ENCODE measurements around the gene RHCE.
"Not testable (repeated sequence)": the region's sequence is repeated elsewhere in the genome, so short reads cannot be mapped to it uniquely, and the experiment has no call there.

Gene RHCE

DNA sequence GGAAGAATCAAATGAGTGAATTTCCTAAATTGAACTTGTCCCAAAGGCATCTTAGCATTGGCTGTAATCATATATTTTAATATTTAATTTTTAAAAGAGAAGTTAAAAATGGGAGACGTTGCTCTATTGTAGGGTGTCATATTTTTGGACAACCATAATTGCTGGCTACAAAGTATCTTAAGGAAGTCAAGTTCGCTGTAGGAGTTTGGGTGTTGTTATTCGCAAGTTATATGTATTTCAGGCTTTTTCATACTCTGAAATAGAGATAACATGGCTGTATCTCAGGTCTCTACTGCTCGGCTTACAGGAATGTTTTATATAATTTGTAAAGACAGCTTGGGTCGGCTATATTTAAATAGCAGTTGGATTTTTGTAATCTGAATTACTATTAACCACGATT is 81.6 kb downstream of the RHCE start:
- no peak for DNase-seq

DNA sequence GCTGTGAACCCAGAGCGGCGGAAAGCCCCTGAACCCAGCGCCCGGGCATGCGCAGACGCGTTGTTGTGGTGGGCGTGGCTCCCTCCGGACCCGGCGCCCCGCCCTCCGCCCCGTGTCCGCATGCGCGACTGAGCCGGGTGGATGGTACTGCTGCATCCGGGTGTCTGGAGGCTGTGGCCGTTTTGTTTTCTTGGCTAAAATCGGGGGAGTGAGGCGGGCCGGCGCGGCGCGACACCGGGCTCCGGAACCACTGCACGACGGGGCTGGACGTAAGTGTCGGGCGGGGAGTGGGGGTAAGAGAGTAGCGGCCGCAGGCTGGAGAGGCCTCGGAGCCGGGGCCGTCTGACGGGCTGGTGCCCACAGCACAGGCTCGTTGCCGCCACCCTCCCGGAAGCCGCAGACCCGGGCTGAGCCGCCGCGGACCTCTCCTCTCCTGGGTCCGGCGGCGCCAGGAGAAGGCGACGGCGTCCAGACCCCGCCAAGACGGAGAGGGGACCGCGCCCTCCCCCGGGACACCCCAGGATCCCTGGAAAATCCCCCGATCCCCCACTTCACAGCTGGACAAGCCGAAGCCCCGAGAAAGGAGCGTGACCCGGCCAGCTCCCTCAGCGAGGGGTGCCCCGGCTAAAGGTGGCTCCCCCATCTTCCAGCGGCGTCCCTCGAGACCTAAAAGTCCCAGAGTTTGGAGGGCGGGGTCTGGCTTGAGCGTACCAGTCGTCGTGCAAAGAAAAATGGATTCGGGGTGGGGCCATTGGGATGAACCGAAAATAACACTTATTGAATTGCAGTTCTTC is 82.2 kb downstream of the RHCE start, which contains the start of gene TMEM50A:
Gene TMEM50A (plus strand): TSS at position 147 of the 794 bp plus-strand sequence. CDS start 2,153 bp downstream, outside the sequence.
- peak; percentile 95 for DNase-seq

DNA sequence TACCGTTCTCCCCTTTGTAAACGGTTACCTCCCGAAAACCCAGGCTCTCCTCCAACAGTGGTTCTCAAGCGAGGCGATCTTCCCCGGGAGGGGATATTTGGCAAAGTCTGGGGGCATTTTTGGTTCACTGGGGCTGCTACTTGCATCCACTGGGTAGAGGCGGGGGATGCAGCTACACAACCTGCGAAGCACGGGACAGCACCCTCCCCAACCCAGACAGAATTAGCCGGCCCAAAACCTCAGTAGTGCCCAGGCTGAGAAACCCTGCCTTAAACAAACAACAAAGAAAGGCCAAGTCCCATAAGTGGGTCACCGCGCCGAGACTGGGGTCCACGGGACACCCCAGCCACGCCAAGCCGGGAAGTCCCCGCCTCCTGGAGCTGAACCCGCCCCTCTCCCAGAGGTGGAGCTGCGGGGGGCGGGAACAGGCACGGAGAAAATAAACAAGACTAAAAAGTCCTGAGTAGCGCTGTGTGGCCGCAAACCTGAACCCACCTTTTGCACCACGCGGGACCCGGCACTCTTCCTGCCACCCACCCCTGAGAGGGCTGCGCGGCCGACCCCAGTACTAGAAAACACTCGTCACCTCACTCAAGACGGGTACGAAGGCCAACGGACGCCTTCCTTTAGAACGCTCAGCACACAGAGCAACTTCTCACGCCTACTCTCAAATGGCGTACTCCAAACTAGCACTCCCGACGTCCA is 83.0 kb downstream of the RHCE start:
- DNase-seq = peak; percentile 68

DNA sequence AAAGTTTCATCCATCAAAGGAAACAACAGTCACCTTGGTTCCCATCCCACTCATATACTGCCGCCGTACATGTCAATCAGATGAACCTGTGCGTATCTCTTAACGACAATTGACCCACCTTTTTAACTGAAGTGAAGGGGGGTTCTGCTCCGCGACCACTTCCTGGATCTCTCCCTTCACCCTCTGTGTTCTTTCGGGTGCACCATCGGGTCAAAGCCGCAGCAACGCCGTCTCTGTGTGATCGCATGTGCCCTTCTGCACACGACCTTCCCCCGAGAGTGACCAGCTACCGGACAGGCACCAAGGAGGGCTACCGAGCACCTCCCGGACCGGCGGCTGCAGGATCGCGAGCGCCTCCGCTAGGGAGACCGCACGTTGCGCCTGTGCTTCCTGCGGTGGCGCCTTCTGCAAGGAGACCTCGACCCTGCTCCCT is 83.7 kb downstream of the RHCE start:
- not testable (repeated sequence) for DNase-seq

DNA sequence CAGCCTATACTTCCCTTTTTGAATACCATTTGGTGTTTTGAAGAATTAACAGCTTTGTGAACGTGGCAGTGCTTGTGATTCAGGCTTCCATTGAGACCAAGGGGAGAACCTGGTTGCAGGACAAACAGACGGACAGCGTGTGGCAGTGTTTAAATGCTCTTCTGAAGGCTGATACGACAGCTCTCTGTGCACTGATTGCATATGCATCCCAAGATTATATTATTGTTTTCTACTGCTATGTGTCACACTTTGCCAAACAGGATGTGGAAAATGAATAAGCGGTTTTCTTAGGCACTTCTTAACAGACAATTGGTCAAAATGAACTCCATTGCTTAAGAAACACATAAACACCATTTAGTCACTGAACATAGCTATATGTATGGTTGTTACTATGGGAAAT is 90.7 kb downstream of the RHCE start:
- DNase-seq = not testable (repeated sequence)

DNA sequence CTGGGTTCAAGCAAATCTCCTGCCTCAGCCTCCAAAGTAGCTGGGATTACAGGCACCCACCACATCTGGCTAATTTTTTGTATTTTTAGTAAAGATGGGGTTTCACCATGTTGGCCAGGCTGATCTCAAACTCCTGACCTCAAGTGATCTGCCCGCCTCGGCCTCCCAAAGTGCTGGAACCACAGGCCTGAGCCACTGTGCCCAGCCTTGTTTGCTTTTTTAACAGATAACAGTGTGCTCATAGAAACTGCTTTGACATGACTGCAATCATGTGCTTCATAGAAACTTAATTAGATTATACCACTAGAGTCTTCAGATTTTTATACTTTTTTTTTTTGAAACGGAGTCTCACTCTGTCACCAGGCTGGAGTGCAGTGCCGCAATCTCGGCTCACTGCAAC is 91.3 kb downstream of the RHCE start:
- not testable (repeated sequence) for DNase-seq

DNA sequence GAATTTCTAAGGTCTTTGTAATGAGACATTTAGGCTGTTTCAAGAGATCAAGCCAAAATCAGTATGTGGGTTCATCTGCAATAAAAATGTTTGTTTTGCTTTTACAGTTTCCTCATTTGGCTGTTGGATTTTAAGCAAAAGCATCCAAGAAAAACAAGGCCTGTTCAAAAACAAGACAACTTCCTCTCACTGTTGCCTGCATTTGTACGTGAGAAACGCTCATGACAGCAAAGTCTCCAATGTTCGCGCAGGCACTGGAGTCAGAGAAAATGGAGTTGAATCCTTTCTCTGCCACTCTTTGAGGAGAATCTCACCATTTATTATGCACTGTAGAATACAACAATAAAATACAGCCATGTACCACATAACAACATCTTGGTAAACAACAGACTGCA is 91.8 kb downstream of the RHCE start:
- not testable (repeated sequence) for DNase-seq

DNA sequence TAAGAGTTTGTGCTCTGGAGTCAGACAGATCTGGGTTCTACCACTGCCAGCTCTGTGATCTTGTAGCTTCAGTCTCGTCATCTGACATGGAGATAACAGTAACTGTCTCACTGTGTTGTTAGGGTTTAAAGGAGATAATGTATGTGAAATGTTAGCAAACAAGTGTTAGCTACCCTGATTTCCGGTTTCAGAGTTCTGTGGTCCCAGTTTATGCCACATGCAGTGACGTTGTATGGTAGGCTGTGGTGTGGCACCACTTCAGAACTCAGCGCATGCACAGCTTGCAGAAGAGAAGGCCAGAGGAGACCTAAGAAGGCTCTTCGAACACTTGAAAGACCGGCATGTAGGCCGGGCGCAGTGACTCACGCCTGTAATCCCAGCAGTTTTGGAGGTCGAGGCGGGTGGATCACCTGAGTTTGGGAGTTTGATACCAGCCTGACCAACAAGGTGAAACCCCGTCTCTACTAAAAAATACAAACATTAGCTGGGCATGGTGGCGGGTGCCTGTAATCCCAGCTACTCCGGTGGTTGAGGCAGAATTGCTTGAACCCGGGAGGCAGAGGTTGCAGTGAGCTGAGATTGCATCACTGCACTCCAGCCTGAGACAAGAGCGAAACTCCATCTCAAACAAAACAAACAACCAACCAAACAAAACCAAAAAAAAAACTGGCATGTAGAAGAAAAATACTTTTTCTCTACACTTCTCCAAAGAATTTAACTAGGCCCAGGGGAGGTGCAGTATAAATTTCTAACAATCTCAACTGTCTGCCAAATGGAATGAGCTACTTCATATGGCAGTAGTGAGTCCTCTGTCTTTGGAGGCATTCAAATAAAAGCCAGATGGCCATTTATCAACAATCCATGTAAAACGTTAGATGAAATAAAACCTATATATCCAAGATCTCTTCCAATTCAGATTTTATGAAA is 92.5 kb downstream of the RHCE start:
- DNase-seq = not testable (repeated sequence)

DNA sequence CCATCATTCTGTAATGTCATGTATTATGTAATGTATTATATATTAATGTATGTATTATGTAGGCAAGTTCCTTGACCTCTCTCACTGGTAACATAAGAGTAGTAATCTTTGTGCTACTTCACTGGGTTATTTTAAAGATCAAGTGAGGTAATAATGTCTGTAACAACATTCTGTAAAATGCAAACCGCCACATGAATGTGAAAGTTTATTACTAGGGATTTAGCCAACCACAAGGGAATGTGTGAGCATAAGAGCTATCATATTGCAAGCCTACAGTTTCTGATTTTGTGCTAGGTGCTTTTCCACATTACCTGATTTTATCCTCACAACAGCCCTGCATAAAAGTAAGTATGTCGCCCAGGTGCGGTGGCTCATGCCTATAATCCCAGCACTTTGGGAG is 96.2 kb downstream of the RHCE start:
- not testable (repeated sequence) for DNase-seq

DNA sequence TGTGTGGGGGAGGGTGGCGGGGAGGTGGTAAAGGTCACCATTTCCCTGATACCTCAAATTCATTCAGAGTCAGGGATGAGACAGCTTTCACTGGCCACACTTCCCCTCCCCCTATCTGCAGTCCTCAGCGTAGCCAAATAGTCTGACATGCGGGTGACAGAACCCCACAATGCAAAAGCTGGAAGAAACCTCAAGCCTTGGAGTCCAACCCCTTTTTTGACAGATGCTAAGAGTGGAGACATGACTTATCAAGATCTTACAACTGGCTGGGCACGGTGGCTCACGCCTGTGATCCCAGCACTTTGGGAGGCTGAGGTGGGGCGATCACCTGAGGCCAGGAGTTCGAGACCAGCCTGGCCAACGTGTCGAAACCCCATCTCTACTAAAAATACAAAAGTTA is 98.5 kb downstream of the RHCE start:
- DNase-seq = not testable (repeated sequence)

DNA sequence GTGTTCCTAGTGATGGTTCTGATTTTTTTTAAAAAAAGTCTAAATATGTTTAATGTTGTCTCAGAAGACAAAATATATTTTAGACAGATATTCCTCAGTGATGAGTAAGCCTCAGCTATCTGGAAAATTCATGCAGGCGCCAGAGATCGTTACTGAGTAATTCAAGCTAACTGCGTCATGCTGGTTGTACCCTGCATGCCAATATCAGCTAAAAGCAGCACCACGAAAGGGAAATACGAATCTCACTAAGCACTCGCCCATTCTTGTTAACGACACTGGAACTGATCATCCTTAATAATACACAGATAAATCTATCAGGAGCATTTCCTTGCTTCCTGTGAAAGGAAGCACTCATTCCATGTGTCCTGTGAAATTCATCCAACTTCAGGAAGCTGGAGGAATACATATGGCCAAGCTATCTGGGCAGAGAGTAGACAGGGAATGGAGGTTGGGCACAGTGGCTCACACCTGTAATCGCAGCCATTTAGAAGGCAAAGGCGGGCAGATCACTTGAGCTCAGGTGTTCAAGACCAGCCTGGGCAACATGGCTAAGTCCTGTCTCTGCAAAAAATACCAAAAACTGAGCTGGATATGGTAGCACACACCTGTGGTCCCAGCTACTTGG is 100.2 kb downstream of the RHCE start:
- DNase-seq = not testable (repeated sequence)

DNA sequence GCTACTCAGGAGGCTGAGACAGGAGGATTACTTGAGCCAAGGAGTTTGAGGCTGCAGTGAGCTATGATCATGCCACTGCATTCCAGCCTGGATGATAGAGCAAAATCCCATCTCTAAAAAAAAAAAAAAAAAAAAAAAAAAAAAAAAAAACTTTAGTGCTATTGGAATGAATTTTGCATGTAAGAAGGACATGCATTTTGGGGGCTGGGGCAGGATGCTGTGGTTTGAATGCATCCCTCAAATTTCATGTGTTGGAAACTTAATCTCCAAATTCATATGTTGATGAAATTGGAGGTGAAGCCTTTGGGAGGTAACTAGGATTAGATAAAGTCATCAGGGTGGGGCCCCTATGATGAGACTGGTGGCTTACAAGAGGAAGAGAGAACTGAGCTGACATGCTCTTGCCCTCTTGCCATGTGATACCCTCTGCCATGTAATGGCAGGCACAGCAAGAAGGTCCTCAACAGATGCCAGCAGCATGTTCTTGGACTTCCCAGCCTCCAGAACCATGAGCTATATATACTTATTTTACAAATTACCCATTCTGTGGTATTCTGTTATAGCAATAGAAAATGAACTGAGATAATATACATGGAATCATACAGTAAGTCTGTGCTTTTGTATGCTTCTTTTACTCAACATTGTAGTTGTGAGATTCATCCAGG is 107.7 kb downstream of the RHCE start:
- DNase-seq = not testable (repeated sequence)
